T-helper 1 cell (primary cell): ENCODE measurements around the gene PLS1.

Experiments
- DNase-seq, 5 donors: peaks; one replicate each; pipeline ENCODE4 v3.0.0-alpha.2; 2012 to 2020

The PLS1 gene

GRCh38 chr3:142644502-142644901 is 48.3 kb downstream of the PLS1 start:
- DNase-seq: no peak

- no peak for DNase-seq
Observed at GRCh38 chr3:142645236-142645793, 49.1 kb downstream of the PLS1 start.

- no peak for DNase-seq
Observed at GRCh38 chr3:142646020-142646785, 50.0 kb downstream of the PLS1 start.

GRCh38 chr3:142647856-142648255 is 51.7 kb downstream of the PLS1 start:
- DNase-seq: no peak

GRCh38 chr3:142648950-142649349 is 52.8 kb downstream of the PLS1 start:
- no peak for DNase-seq

GRCh38 chr3:142650001-142650693 is 54.0 kb downstream of the PLS1 start:
- no peak for DNase-seq

GRCh38 chr3:142651711-142652110 is 55.5 kb downstream of the PLS1 start:
- no peak for DNase-seq

GRCh38 chr3:142652826-142653292 is 56.7 kb downstream of the PLS1 start:
- no peak for DNase-seq

GRCh38 chr3:142656575-142656974 is 60.4 kb downstream of the PLS1 start:
- no peak for DNase-seq

GRCh38 chr3:142657033-142657432 is 60.8 kb downstream of the PLS1 start:
- no peak for DNase-seq

- DNase-seq: no peak
Observed at GRCh38 chr3:142660383-142660782, 64.2 kb downstream of the PLS1 start.

- DNase-seq: no peak
Observed at GRCh38 chr3:142660893-142661292, 64.7 kb downstream of the PLS1 start.

- DNase-seq: no peak
Observed at GRCh38 chr3:142663865-142664264, 67.7 kb downstream of the PLS1 start.

GRCh38 chr3:142664311-142664710 is 68.1 kb downstream of the PLS1 start:
- no peak for DNase-seq

GRCh38 chr3:142664819-142665218 is 68.6 kb downstream of the PLS1 start:
- no peak for DNase-seq

GRCh38 chr3:142670120-142670519 is 73.9 kb downstream of the PLS1 start:
- DNase-seq: no peak

GRCh38 chr3:142676151-142676550 is 80.0 kb downstream of the PLS1 start:
- DNase-seq: no peak

GRCh38 chr3:142680710-142681109 is 84.5 kb downstream of the PLS1 start:
- DNase-seq: no peak

- no peak for DNase-seq
Observed at GRCh38 chr3:142690613-142691012, 94.4 kb downstream of the PLS1 start.

GRCh38 chr3:142691527-142691926 is 95.3 kb downstream of the PLS1 start:
- no peak for DNase-seq

- DNase-seq: no peak
Observed at GRCh38 chr3:142693136-142693853, 97.1 kb downstream of the PLS1 start.

- no peak for DNase-seq
Observed at GRCh38 chr3:142694225-142694624, 98.0 kb downstream of the PLS1 start.

- DNase-seq: no peak
Observed at GRCh38 chr3:142705198-142705597, 109.0 kb downstream of the PLS1 start.
